GM18858 (cell line): ENCODE results near the gene STEAP2.
"Not testable (repeated sequence)": the region's sequence is repeated elsewhere in the genome, so short reads cannot be mapped to it uniquely, and the experiment has no call there.

Source experiments
- ATAC-seq: cut with Tn5 transposase; IDR thresholded peaks from one replicate; pipeline ENCODE4 v1.9.1; 2021; ENCODE audit not compliant: unreplicated experiment

The STEAP2 gene

GRCh38 chr7:90232430-90232829 lies 20.9 kb downstream of the STEAP2 start:
- ATAC-seq = no peak

GRCh38 chr7:90233569-90233968 lies 22.0 kb downstream of the STEAP2 start:
- ATAC-seq = no peak

- no peak for ATAC-seq
Measured at GRCh38 chr7:90236721-90237289, 25.3 kb downstream of the STEAP2 start.

- ATAC-seq = no peak
Measured at GRCh38 chr7:90238022-90238421, 26.5 kb downstream of the STEAP2 start.

- no peak for ATAC-seq
Measured at GRCh38 chr7:90238583-90238982, 27.0 kb downstream of the STEAP2 start.

GRCh38 chr7:90239050-90239449 lies 27.5 kb downstream of the STEAP2 start:
- no peak for ATAC-seq

GRCh38 chr7:90239625-90240228 lies 28.2 kb downstream of the STEAP2 start:
- no peak for ATAC-seq

- ATAC-seq = peak; percentile 64
Measured at GRCh38 chr7:90242369-90243168, 31.0 kb downstream of the STEAP2 start.

GRCh38 chr7:90243556-90243955 lies 32.0 kb downstream of the STEAP2 start:
- no peak for ATAC-seq

- ATAC-seq = no peak
Measured at GRCh38 chr7:90244565-90244908, 33.0 kb downstream of the STEAP2 start.

GRCh38 chr7:90244909-90245851 lies 33.6 kb downstream of the STEAP2 start, which contains the start of gene CFAP69:
Gene CFAP69 (plus strand): TSS chr7:90245174. CDS start chr7:90245425, 251 bp downstream.
- ATAC-seq = peak; percentile 70

GRCh38 chr7:90246171-90246570 lies 34.6 kb downstream of the STEAP2 start:
- no peak for ATAC-seq

GRCh38 chr7:90248706-90249105 lies 37.2 kb downstream of the STEAP2 start:
- ATAC-seq = no peak

- ATAC-seq = no peak
Measured at GRCh38 chr7:90250601-90251303, 39.2 kb downstream of the STEAP2 start.

- no peak for ATAC-seq
Measured at GRCh38 chr7:90251304-90251635, 39.7 kb downstream of the STEAP2 start.

GRCh38 chr7:90256011-90256410 lies 44.5 kb downstream of the STEAP2 start:
- ATAC-seq = not testable (repeated sequence)

- ATAC-seq = no peak
Measured at GRCh38 chr7:90256778-90257177, 45.2 kb downstream of the STEAP2 start.

GRCh38 chr7:90261441-90261840 lies 49.9 kb downstream of the STEAP2 start:
- no peak for ATAC-seq

- ATAC-seq = peak; percentile 97
Measured at GRCh38 chr7:90262438-90262837, 50.9 kb downstream of the STEAP2 start.

GRCh38 chr7:90266808-90267207 lies 55.3 kb downstream of the STEAP2 start:
- ATAC-seq = no peak
